Stomach smooth muscle (tissue), 2 donors: ENCODE results near the gene STK25.
"Not testable (repeated sequence)": the region's sequence is repeated elsewhere in the genome, so short reads cannot be mapped to it uniquely, and the experiment has no call there.

Source experiments
- H3K27ac ChIP-seq: one replicate; pipeline ENCODE4 v1.7.0; 2013; ENCODE audit warnings: mild to moderate bottlenecking, low read length, inconsistent platforms
- H3K27me3 ChIP-seq, 2 donors: one replicate each; pipeline ENCODE4 v1.7.0; 2013; ENCODE audit warnings: low read length in 2 of 2; ENCODE audit not compliant: insufficient read depth in 2 of 2, control insufficient read depth in 1 of 2
- H3K36me3 ChIP-seq, 2 donors: one replicate each; pipeline ENCODE4 v1.7.0; 2013; ENCODE audit warnings: low read length in 2 of 2; ENCODE audit not compliant: control insufficient read depth in 2 of 2, insufficient read depth in 2 of 2
- H3K4me1 ChIP-seq: one replicate; pipeline ENCODE4 v1.7.0; 2013; ENCODE audit warnings: low read length; ENCODE audit not compliant: control insufficient read depth, insufficient read depth
- H3K4me3 ChIP-seq, 2 donors: one replicate each; pipeline ENCODE4 v1.7.0; 2013; ENCODE audit warnings: low read length in 2 of 2
- H3K9ac ChIP-seq, 2 donors: one replicate each; pipeline ENCODE4 v1.7.0; 2013; ENCODE audit warnings: low read length in 2 of 2, mild to moderate bottlenecking in 1 of 2
- H3K9me3 ChIP-seq, 2 donors: one replicate each; pipeline ENCODE4 v1.7.0; 2013; ENCODE audit warnings: low read length in 2 of 2; ENCODE audit not compliant: control insufficient read depth in 2 of 2
- donor health status: healthy.
- donor health status: Pancreatic carcinoma.

Gene STK25

DNA sequence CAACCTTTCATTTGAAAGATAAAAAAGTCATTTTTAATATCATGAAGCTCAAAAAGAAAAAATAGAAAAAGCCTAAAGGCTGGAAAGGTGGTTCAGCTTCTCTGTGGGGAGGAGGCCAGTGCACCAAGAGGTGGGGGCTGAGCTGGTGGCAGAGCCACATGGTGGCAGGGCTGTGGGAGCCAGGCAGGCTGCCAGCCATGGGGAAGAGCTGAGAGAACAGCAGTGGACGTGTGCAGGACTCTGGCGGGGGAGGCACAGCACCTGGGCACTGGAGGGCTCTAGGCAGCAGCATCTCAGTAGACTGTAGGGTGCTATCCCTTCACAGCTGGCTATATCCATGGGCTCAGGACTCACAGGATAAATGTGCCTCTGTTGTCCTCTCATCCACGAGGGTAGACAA, 47.8 kb downstream of the STK25 start:
- Histone ChIP-seq H3K4me1 (no peaks in the 10 kb centered on the region), H3K4me3 (no peak overlapping the region), H3K9ac (no peak overlapping the region), H3K36me3 (peaks cover 0 to 7% of the 10 kb centered on the region in 2 donors), H3K9me3 (no peaks in the 10 kb centered on the region), H3K27ac (no peak overlapping the region), H3K27me3 (no peaks in the 10 kb centered on the region)

DNA sequence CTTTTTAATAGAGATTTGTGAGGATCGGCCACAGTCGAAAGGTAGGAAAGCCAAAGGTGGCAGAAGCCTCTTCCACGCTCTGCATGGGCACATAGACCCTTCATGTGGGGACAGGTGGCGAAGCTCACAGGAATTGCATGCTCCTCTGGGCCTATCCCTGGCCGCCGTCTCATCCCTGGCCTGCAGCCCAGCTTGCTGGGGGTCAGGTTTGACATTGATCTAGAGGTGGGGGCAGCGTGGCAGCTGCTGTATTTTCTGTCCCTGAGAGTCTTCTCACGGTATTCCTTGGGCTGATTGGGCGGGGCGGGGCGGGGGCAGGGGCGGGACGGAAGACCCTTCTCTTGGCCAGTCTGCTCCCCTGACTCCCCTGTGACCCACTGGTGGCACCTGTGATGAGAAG, 48.9 kb downstream of the STK25 start:
- Histone ChIP-seq H3K4me1 (no peaks in the 10 kb centered on the region), H3K36me3 (peaks cover 0 to 7% of the 10 kb centered on the region in 2 donors), H3K27ac (no peak overlapping the region), H3K9ac (no peak overlapping the region), H3K4me3 (no peak overlapping the region), H3K27me3 (no peaks in the 10 kb centered on the region), H3K9me3 (no peaks in the 10 kb centered on the region)

- no peak overlapping the region for H3K4me3 ChIP-seq
- no peaks in the 10 kb centered on the region for H3K9me3 ChIP-seq
- no peaks in the 10 kb centered on the region for H3K4me1 ChIP-seq
- H3K9ac ChIP-seq = no peak overlapping the region
- H3K27me3 ChIP-seq = no peaks in the 10 kb centered on the region
- no peak overlapping the region for H3K27ac ChIP-seq
- H3K36me3 ChIP-seq = peaks cover 0 to 5% of the 10 kb centered on the region in 2 donors
Observed at GRCh38 chr2:241458687-241459086, 49.7 kb downstream of the STK25 start.

DNA sequence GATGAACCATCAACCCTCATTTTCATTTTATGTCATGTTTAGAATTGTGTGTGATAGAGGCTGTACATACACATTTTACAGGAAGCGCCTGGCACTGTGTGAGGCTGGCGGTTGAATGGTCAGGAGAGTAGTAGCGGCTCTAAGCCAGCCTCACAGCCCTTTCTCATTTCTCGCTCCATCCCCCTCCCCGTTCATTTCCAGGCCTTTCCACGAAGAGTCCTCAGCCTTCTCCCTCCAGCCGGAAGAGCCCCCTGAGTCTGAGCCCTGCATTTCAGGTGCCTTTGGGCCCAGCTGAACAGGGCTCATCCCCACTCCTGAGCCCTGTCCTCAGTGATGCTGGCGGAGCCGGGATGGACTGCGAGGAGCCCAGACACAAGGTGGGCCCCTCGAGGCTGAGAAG, 51.8 kb downstream of the STK25 start:
- Histone ChIP-seq H3K9me3 (no peaks in the 10 kb centered on the region), H3K36me3 (no peaks in the 10 kb centered on the region), H3K27me3 (no peaks in the 10 kb centered on the region), H3K4me3 (no peak overlapping the region), H3K4me1 (no peaks in the 10 kb centered on the region), H3K9ac (no peak overlapping the region), H3K27ac (no peak overlapping the region)

DNA sequence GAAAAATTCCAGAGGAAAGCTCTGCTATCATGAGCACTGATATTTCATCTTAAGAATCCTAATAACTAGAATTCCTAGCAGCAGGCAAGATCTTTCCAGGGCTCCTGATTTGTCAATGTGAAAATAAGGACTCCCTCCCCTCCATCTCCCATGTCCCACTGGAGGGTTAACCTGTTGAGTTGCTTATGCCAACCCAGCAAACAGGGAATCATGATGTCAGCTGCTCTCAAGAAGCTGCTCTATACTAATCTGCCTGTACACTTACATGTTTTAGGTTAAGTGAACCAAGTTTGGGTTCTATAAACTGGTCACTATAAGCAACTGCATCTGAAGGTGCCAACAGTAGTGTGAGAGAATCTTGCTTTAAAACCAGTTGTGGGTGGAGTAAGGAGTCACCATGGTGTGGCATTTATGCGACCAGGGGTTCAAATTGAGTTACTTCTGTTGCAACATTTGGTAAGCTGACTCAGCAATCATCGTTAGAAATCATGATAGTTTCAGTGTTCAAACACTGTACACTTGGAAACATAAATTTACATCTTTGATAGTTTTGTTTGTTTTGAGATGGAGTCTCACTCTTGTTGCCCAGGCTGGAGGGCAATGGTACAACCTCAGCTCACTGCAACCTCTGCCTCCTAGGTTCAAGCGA, 53.4 kb downstream of the STK25 start:
- no peak overlapping the region for H3K9ac ChIP-seq
- H3K9me3 ChIP-seq = no peaks in the 10 kb centered on the region
- no peaks in the 10 kb centered on the region for H3K27me3 ChIP-seq
- H3K27ac ChIP-seq = no peak overlapping the region
- H3K36me3 ChIP-seq = no peaks in the 10 kb centered on the region
- H3K4me1 ChIP-seq = no peaks in the 10 kb centered on the region
- H3K4me3 ChIP-seq = no peak overlapping the region

- not testable (repeated sequence) for H3K9me3 ChIP-seq, H3K27ac ChIP-seq, H3K4me3 ChIP-seq, H3K27me3 ChIP-seq, H3K4me1 ChIP-seq, H3K9ac ChIP-seq, H3K36me3 ChIP-seq
Observed at GRCh38 chr2:241453919-241454318, 54.5 kb downstream of the STK25 start.

- no peaks in the 10 kb centered on the region for H3K27me3 ChIP-seq
- no peak overlapping the region for H3K4me3 ChIP-seq
- no peak overlapping the region for H3K27ac ChIP-seq
- H3K4me1 ChIP-seq = no peaks in the 10 kb centered on the region
- no peaks in the 10 kb centered on the region for H3K9me3 ChIP-seq
- no peak overlapping the region for H3K9ac ChIP-seq
- peaks cover 4 to 5% of the 10 kb centered on the region in 2 donors for H3K36me3 ChIP-seq
Observed at GRCh38 chr2:241451840-241452506, 56.4 kb downstream of the STK25 start.

- peaks cover 7 to 13% of the 10 kb centered on the region in 2 donors for H3K36me3 ChIP-seq
- not testable (repeated sequence) for H3K4me3 ChIP-seq, H3K9me3 ChIP-seq, H3K9ac ChIP-seq, H3K27ac ChIP-seq, H3K4me1 ChIP-seq, H3K27me3 ChIP-seq
Observed at GRCh38 chr2:241450092-241450491, 58.3 kb downstream of the STK25 start.

DNA sequence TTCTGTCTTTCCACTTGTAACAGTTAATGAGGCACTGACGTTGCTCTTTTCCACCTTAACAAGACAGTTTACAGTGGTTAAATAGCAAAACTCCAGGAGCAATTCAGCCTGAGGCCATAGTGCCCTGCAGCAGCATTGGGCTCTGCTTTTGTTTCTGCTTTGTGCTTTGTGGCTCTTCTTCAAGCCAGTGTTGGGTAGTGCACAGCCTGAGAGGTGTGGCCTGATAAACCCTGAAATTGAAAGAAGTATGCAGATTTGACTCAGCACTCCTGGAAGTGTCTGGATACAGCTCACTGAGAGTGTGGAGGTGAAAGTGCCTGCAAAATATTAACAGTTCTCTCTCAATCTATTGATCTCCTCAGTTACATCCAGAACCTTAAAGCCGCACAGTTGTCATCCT, 63.0 kb downstream of the STK25 start:
- Histone ChIP-seq H3K9me3 (no peaks in the 10 kb centered on the region), H3K9ac (no peak overlapping the region), H3K4me3 (no peak overlapping the region), H3K27me3 (no peaks in the 10 kb centered on the region), H3K4me1 (no peaks in the 10 kb centered on the region), H3K36me3 (peaks cover 22 to 43% of the 10 kb centered on the region in 2 donors), H3K27ac (no peak overlapping the region)

GRCh38 chr2:241443486-241444223, 64.7 kb downstream of the STK25 start:
- Histone ChIP-seq H3K9me3 (no peaks in the 10 kb centered on the region), H3K4me1 (no peaks in the 10 kb centered on the region), H3K36me3 (peaks cover 24 to 44% of the 10 kb centered on the region in 2 donors), H3K4me3 (no peak overlapping the region), H3K9ac (no peak overlapping the region), H3K27me3 (no peaks in the 10 kb centered on the region), H3K27ac (no peak overlapping the region)
